SU-DHL-6 (cell line): ENCODE measurements around the gene ZNF821.
"Not testable (repeated sequence)": the region's sequence is repeated elsewhere in the genome, so short reads cannot be mapped to it uniquely, and the experiment has no call there.

Source experiments
- H2AFZ ChIP-seq: fragments of 200-600 bp; sonication (generic); 2 replicates; pipeline ENCODE4 v1.6.1; 2014; ENCODE audit warnings: low read depth, mild to moderate bottlenecking, moderate library complexity, mixed read lengths, antibody characterized with exemption, low read length; ENCODE audit not compliant: severe bottlenecking
- H3F3A ChIP-seq: fragments of 200-600 bp; shearing (Covaris generic); 2 replicates; pipeline ENCODE4 v1.6.0; 2016; ENCODE audit warnings: antibody characterized with exemption, mild to moderate bottlenecking; ENCODE audit not compliant: insufficient read depth
- H3K27ac ChIP-seq: fragments of 200-600 bp; sonication (generic); 2 replicates; pipeline ENCODE4 v1.5.1; 2016; ENCODE audit warnings: low read depth, mild to moderate bottlenecking, low read length, moderate library complexity, mixed read lengths
- H3K27me3 ChIP-seq: fragments of 200-600 bp; sonication (generic), shearing (Covaris generic); 2 replicates; pipeline ENCODE4 v1.6.0; 2014; ENCODE audit warnings: mild to moderate bottlenecking, low read length
- H3K36me3 ChIP-seq: fragments of 200-600 bp; sonication (generic); 2 replicates; pipeline ENCODE4 v1.6.1; 2014; ENCODE audit warnings: mild to moderate bottlenecking, low read length, mixed read lengths
- H3K4me2 ChIP-seq: fragments of 300-600, 200-600 bp; shearing (Covaris generic), sonication (generic); 2 replicates; pipeline ENCODE4 v1.6.0; 2014; ENCODE audit warnings: low read length, low read depth, mild to moderate bottlenecking; ENCODE audit not compliant: poor library complexity, severe bottlenecking
- H3K4me3 ChIP-seq: fragments of 200-600 bp; sonication (generic); 2 replicates; pipeline ENCODE4 v1.5.1; 2014; ENCODE audit warnings: antibody characterized with exemption, low read length, mild to moderate bottlenecking, mixed read lengths; ENCODE audit not compliant: insufficient read depth, poor library complexity, severe bottlenecking
- H3K79me2 ChIP-seq: fragments of 200-600 bp; sonication (generic); 2 replicates; pipeline ENCODE4 v1.6.1; 2014; ENCODE audit warnings: mild to moderate bottlenecking, low read length, moderate library complexity; ENCODE audit not compliant: insufficient read depth
- H3K9ac ChIP-seq: fragments of 200-600 bp; sonication (generic); 2 replicates; pipeline ENCODE4 v1.7.0; 2014; ENCODE audit warnings: mild to moderate bottlenecking, low read length
- H3K9me2 ChIP-seq: fragments of 200-600 bp; sonication (generic); replicated peaks from 2 replicates; pipeline ENCODE4 v1.6.1; 2014; ENCODE audit warnings: low read length; ENCODE audit not compliant: insufficient read depth
- H3K9me3 ChIP-seq: fragments of 200-600 bp; sonication (generic); 2 replicates; pipeline ENCODE4 v1.6.1; 2014; ENCODE audit warnings: low read length, mixed read lengths; ENCODE audit not compliant: insufficient read depth
- H4K20me1 ChIP-seq: fragments of 200-600 bp; sonication (generic); 2 replicates; pipeline ENCODE4 v1.6.1; 2014; ENCODE audit warnings: low read depth, mild to moderate bottlenecking, antibody characterized with exemption, low read length, moderate library complexity, mixed read lengths
- EZH2phosphoT487 ChIP-seq: fragments of 200-600 bp; sonication (generic), shearing (Covaris generic); conservative IDR thresholded peaks from 2 replicates; pipeline ENCODE4 v1.6.1; 2018; ENCODE audit warnings: mild to moderate bottlenecking, antibody characterized with exemption, low read length, moderate library complexity, mixed read lengths
- TF ChIP-seq, protein P1 (sequence below): fragments of 200-600 bp; sonication (generic); IDR thresholded peaks from one replicate; pipeline ENCODE4 v1.5.1; 2017; ENCODE audit warnings: antibody characterized with exemption, mild to moderate bottlenecking, low read length, moderate library complexity; ENCODE audit not compliant: insufficient read depth, poor library complexity, severe bottlenecking

ZNF821 gene

DNA sequence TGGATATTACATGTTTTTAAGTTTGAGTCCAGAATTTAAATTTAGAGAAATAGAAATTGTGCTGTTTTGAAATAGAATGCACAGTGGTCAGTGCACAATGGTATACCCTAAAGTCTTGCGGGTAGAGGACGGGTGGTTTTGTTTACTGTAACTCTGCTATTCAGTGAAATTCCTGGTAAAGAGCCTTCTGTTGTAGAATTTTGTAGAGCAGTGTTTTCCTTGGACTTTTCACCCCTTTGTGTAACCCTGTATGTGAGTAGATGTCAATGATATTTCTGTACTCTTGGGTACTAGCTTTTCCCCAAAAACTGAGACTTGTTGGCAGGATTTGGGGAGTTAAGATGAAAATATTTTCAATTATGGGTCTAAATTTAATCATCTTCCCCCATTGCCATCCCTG is 30.8 kb upstream of the ZNF821 start:
- Histone ChIP-seq H3K4me3 (no peak overlapping the region), H4K20me1 (peaks cover 36% of the 10 kb centered on the region), H3F3A (no peaks in the 10 kb centered on the region), H3K27me3 (no peaks in the 10 kb centered on the region), H3K9me2 (no peaks in the 10 kb centered on the region), H3K27ac (no peak overlapping the region), H3K36me3 (peaks cover 41% of the 10 kb centered on the region), H3K9ac (no peak overlapping the region), H2AFZ (no peak overlapping the region), H3K4me2 (no peak overlapping the region), H3K79me2 (peaks cover 98% of the 10 kb centered on the region), H3K9me3 (no peaks in the 10 kb centered on the region)
- TF ChIP-seq EZH2phosphoT487, result no peak
- TF ChIP-seq, protein P1, sequence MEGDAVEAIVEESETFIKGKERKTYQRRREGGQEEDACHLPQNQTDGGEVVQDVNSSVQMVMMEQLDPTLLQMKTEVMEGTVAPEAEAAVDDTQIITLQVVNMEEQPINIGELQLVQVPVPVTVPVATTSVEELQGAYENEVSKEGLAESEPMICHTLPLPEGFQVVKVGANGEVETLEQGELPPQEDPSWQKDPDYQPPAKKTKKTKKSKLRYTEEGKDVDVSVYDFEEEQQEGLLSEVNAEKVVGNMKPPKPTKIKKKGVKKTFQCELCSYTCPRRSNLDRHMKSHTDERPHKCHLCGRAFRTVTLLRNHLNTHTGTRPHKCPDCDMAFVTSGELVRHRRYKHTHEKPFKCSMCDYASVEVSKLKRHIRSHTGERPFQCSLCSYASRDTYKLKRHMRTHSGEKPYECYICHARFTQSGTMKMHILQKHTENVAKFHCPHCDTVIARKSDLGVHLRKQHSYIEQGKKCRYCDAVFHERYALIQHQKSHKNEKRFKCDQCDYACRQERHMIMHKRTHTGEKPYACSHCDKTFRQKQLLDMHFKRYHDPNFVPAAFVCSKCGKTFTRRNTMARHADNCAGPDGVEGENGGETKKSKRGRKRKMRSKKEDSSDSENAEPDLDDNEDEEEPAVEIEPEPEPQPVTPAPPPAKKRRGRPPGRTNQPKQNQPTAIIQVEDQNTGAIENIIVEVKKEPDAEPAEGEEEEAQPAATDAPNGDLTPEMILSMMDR, result no peak

DNA sequence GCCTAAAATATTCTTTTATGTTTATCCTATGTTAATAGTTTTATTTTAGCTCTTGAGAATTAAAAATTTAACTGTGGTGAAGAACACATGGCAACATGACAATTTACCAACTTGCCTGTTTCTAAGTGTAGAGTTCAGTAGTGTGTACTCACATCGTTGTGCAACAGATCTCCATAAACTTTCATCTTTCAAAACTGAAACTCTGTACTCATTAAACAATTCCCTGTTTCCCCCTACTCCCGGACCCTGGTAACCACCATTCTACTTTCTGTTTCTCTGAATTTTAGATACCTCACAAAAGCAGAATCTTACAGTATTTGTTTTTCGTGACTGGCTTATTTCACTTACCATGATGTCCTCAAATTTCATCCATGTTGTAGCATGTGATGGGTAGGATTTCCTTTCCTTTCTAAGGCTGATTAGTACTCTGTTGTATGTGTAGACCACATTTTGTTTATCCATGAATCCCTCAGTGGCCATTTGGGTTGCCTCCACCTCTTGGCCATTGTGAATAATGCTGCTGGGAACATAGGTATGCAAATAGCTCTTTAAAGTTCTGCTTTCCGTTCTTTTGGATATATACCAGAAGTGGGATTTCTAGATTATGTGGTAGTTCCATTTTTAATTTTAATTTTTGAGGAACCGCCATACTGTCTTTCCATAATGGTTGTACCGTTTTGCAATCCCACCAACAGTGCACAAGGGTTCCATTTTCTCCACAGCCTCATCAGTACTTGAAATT is 28.7 kb upstream of the ZNF821 start:
- Histone ChIP-seq H3F3A (no peaks in the 10 kb centered on the region), H3K36me3 (peaks cover 23% of the 10 kb centered on the region), H4K20me1 (peaks cover 48% of the 10 kb centered on the region)

DNA sequence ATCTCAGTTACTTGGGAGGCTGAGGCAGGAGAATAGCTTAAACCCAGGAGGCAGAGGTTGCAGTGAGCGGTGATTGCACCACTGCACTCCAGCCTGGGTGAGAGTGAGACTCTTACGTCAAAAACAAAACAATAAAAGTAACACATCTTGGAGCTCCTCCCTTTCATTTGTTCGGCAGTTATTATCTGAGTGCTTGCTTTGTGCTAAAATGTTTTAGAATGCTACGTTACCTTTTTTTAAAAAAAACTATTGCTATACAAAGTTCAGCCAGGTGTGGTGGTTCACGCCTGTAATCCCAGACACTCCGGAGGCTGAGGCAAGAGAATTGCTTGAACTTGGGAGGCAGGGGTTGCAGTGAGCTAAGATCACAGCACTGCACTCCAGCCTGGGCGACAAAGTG is 27.1 kb upstream of the ZNF821 start:
- H3K9me3 ChIP-seq, result no peaks in the 10 kb centered on the region
- H3K4me3 ChIP-seq, result no peak overlapping the region
- peaks cover 8% of the 10 kb centered on the region for H3K36me3 ChIP-seq
- no peak overlapping the region for H2AFZ ChIP-seq
- H3F3A ChIP-seq, result no peaks in the 10 kb centered on the region
- H3K9me2 ChIP-seq, result no peaks in the 10 kb centered on the region
- no peak overlapping the region for H3K27ac ChIP-seq
- H4K20me1 ChIP-seq, result peaks cover 52% of the 10 kb centered on the region
- H3K4me2 ChIP-seq, result no peak overlapping the region
- H3K9ac ChIP-seq, result no peak overlapping the region
- peaks cover 100% of the 10 kb centered on the region for H3K79me2 ChIP-seq
- TF ChIP-seq, protein P1, result no peak
- TF ChIP-seq EZH2phosphoT487, result no peak
- H3K27me3 ChIP-seq, result no peaks in the 10 kb centered on the region

More for the DNA sequence above, 28.7 kb upstream of the ZNF821 start:
- Histone ChIP-seq H3K4me3 (no peak overlapping the region), H3K27ac (no peak overlapping the region), H3K4me2 (no peak overlapping the region), H3K9me3 (no peaks in the 10 kb centered on the region), H3K9ac (no peak overlapping the region), H3K79me2 (peaks cover 99% of the 10 kb centered on the region), H3K27me3 (no peaks in the 10 kb centered on the region), H2AFZ (no peak overlapping the region), H3K9me2 (no peaks in the 10 kb centered on the region)
- no peak for TF ChIP-seq EZH2phosphoT487
- TF ChIP-seq, protein P1, result no peak

DNA sequence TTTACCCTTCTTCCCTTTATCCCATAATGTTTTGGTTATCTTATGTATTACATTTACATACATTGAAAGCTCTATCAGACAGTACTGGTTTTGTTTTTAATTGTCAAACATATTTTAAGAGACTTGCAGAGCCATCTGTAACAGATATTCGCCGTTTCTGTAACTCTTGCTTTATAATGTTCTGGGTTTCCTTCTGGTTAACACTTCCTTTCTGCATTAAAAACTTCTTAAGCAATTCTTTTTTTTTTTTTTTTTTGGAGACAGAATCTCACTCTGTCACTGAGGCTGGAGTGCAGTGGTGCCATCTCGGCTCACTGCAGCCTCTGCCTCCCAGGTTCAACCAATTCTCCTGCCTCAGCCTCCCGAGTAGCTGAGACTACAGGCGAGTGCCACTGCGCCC is 21.8 kb upstream of the ZNF821 start:
- Histone ChIP-seq H3K79me2 (peaks cover 100% of the 10 kb centered on the region), H3F3A (peaks cover 15% of the 10 kb centered on the region; the same call in 1 of the 2 replicates), H4K20me1 (peaks cover 66% of the 10 kb centered on the region)
- not testable (repeated sequence) for H3K4me3 ChIP-seq, H3K9me3 ChIP-seq, H3K9me2 ChIP-seq, H3K27me3 ChIP-seq, H3K4me2 ChIP-seq, H2AFZ ChIP-seq, H3K9ac ChIP-seq, H3K36me3 ChIP-seq, H3K27ac ChIP-seq
